H1 (cell line): ENCODE results near the gene DIO3. TPM values are rescaled to one million over a fixed set of nuclear protein-coding genes. Genes with fewer than 3 reads are reported as not detected.

Experiments used
- CTCF ChIA-PET: fragments of 300-600 bp; sonication (Branson Sonifier 250); formaldehyde crosslinking; loops from one replicate; lab custom pipeline; 2021; ENCODE audit not compliant: partially characterized antibody; lab: Charles Lee
- POLR2A ChIA-PET: fragments of 300-600 bp; sonication (Branson Sonifier 250); formaldehyde crosslinking; loops from one replicate; lab custom pipeline; 2021; ENCODE audit warnings: inconsistent platforms; ENCODE audit not compliant: partially characterized antibody; lab: Charles Lee
- DNase-seq, 2 experiments: peaks; one replicate each; pipeline versions ENCODE4 v3.0.0 to v3.0.0-alpha.2; 2010 to 2022; ENCODE audit warnings: low spot score in 2 of 2, low read depth in 1 of 2, mixed read lengths in 1 of 2
- FAIRE-seq: peaks from 2 replicates; lab custom pipeline; 2011; peaks lifted over from hg19 to GRCh38; lab: Jason Lieb, UNC
- H2AFZ ChIP-seq: 2 replicates; pipeline ENCODE4 v1.8.1; 2012; ENCODE audit warnings: low read length, inconsistent platforms
- H2AK5ac ChIP-seq: 2 replicates; pipeline ENCODE4 v1.6.1; 2013; ENCODE audit warnings: low read depth, low read length
- H2BK120ac ChIP-seq: replicated peaks from 2 replicates; pipeline ENCODE3; 2013; ENCODE audit warnings: low read depth, low read length, inconsistent platforms
- H2BK12ac ChIP-seq: 2 replicates; pipeline ENCODE4 v1.6.1; 2013; ENCODE audit warnings: low read depth, low read length
- H2BK15ac ChIP-seq: 2 replicates; pipeline ENCODE4 v1.6.1; 2013; ENCODE audit warnings: low read length
- H2BK20ac ChIP-seq: 2 replicates; pipeline ENCODE4 v1.6.1; 2013; ENCODE audit warnings: low read length
- H2BK5ac ChIP-seq: 2 replicates; pipeline ENCODE4 v1.6.1; 2013; ENCODE audit warnings: low read depth, low read length
- H3K14ac ChIP-seq: 2 replicates; pipeline ENCODE4 v1.6.1; 2013; ENCODE audit warnings: inconsistent platforms; ENCODE audit not compliant: insufficient read length
- H3K18ac ChIP-seq: 2 replicates; pipeline ENCODE4 v1.6.1; 2013; ENCODE audit warnings: low read length; ENCODE audit errors: extremely low read depth
- H3K23ac ChIP-seq: 2 replicates; pipeline ENCODE4 v1.6.1; 2013; ENCODE audit warnings: inconsistent platforms; ENCODE audit not compliant: insufficient read length
- H3K23me2 ChIP-seq: 2 replicates; pipeline ENCODE4 v1.6.1; 2013; ENCODE audit warnings: low read depth, low read length
- H3K27ac ChIP-seq: 2 replicates; pipeline ENCODE4 v1.6.1; 2011; ENCODE audit warnings: low read depth, low read length, inconsistent platforms
- H3K27me3 ChIP-seq, 4 experiments: replicated peaks in 1 of 4; 1 replicate in 1 of 4; 2 replicates in 3 of 4; pipeline versions ENCODE4 v1.6.1 to v1.8.1; 2011 to 2013; ENCODE audit warnings: low read length in 3 of 4, mild to moderate bottlenecking in 3 of 4, inconsistent platforms in 2 of 4, mixed read lengths in 2 of 4, moderate library complexity in 1 of 4; ENCODE audit not compliant: control insufficient read depth in 3 of 4, insufficient read depth in 3 of 4; ENCODE audit errors: extremely low read depth in 1 of 4
- H3K36me3 ChIP-seq, 4 experiments: 2 replicates each; pipeline versions ENCODE4 v1.6.1 to v1.8.1; 2011 to 2013; ENCODE audit warnings: mild to moderate bottlenecking in 4 of 4, low read length in 3 of 4, moderate library complexity in 2 of 4, control low read depth in 1 of 4, inconsistent platforms in 1 of 4; ENCODE audit not compliant: insufficient read depth in 4 of 4, control insufficient read depth in 2 of 4
- H3K4ac ChIP-seq: replicated peaks from 2 replicates; pipeline ENCODE3; 2013; ENCODE audit warnings: low read length, low read depth, mixed read lengths, inconsistent platforms; ENCODE audit not compliant: insufficient read length
- H3K4me1 ChIP-seq, 4 experiments: replicated peaks in 1 of 4; 1 replicate in 1 of 4; 2 replicates in 3 of 4; pipeline versions ENCODE4 v1.6.1 to v1.8.1; 2011 to 2013; ENCODE audit warnings: low read length in 3 of 4, inconsistent platforms in 2 of 4, mixed read lengths in 1 of 4; ENCODE audit not compliant: insufficient read depth in 4 of 4, control insufficient read depth in 3 of 4
- H3K4me2 ChIP-seq, 2 experiments: 2 replicates each; pipeline versions ENCODE4 v1.6.1 to v1.8.1; 2011 to 2013; ENCODE audit warnings: low read depth in 2 of 2, low read length in 2 of 2, control low read depth in 1 of 2, inconsistent platforms in 1 of 2, mild to moderate bottlenecking in 1 of 2; ENCODE audit not compliant: insufficient read depth in 1 of 2
- H3K4me3 ChIP-seq, 4 experiments: fragments of 200-600, 300-600 bp in 1 of 4; sonication (generic), shearing (Covaris generic), sonication (Bioruptor Twin) in 1 of 4; 2 replicates each; pipeline versions ENCODE4 v1.5.1 to v1.8.1; 2011 to 2016; ENCODE audit warnings: low read length in 4 of 4, low read depth in 3 of 4, control low read depth in 2 of 4, inconsistent platforms in 2 of 4, mild to moderate bottlenecking in 2 of 4, mixed read lengths in 1 of 4, moderate library complexity in 1 of 4; ENCODE audit not compliant: insufficient read depth in 2 of 4; ENCODE audit errors: extremely low read depth in 1 of 4
- H3K56ac ChIP-seq: replicated peaks from 2 replicates; pipeline ENCODE3; 2013; ENCODE audit warnings: low read depth, mild to moderate bottlenecking, mixed read lengths, low read length, inconsistent platforms; ENCODE audit not compliant: insufficient read length
- H3K79me1 ChIP-seq: 2 replicates; pipeline ENCODE4 v1.6.1; 2013; ENCODE audit warnings: low read depth, low read length, control low read depth
- H3K79me2 ChIP-seq, 2 experiments: 2 replicates each; pipeline versions ENCODE4 v1.6.1 to v1.8.1; 2012 to 2013; ENCODE audit warnings: low read length in 2 of 2, mild to moderate bottlenecking in 2 of 2, inconsistent platforms in 1 of 2; ENCODE audit not compliant: insufficient read depth in 2 of 2, control insufficient read depth in 1 of 2
- H3K9ac ChIP-seq, 4 experiments: replicated peaks in 1 of 4; 1 replicate in 1 of 4; 2 replicates in 3 of 4; pipeline versions ENCODE4 v1.6.1 to v1.8.1; 2011 to 2013; ENCODE audit warnings: low read depth in 3 of 4, low read length in 3 of 4, control low read depth in 2 of 4, mild to moderate bottlenecking in 2 of 4, moderate library complexity in 2 of 4, inconsistent platforms in 1 of 4; ENCODE audit errors: extremely low read depth in 1 of 4
- H3K9me3 ChIP-seq, 2 experiments: 2 replicates each; pipeline versions ENCODE4 v1.6.1 to v1.8.1; 2012 to 2013; ENCODE audit warnings: mild to moderate bottlenecking in 2 of 2, moderate library complexity in 2 of 2, control low read depth in 1 of 2, inconsistent platforms in 1 of 2, low read depth in 1 of 2, low read length in 1 of 2, mixed read lengths in 1 of 2; ENCODE audit not compliant: insufficient read depth in 2 of 2
- H4K20me1 ChIP-seq, 2 experiments: replicated peaks in 1 of 2; 2 replicates each; pipeline versions ENCODE3 to v1.8.1; 2011 to 2013; ENCODE audit warnings: inconsistent platforms in 2 of 2, low read length in 2 of 2, mild to moderate bottlenecking in 1 of 2; ENCODE audit not compliant: insufficient read depth in 2 of 2, control insufficient read depth in 1 of 2
- H4K5ac ChIP-seq: 2 replicates; pipeline ENCODE4 v1.6.1; 2013; ENCODE audit warnings: low read length, low read depth, mixed read lengths, inconsistent platforms; ENCODE audit not compliant: insufficient read length
- H4K8ac ChIP-seq: 2 replicates; pipeline ENCODE4 v1.8.0; 2013; ENCODE audit warnings: mild to moderate bottlenecking, moderate library complexity, low read length, inconsistent platforms; ENCODE audit not compliant: insufficient read depth; ENCODE audit errors: extremely low read depth
- H4K91ac ChIP-seq: replicated peaks from 2 replicates; pipeline ENCODE3; 2013; ENCODE audit warnings: low read length, mixed read lengths, inconsistent platforms; ENCODE audit not compliant: insufficient read length
- BCL11A ChIP-seq, 2 experiments: IDR thresholded peaks; one replicate each; pipeline ENCODE4 v1.6.1; 2011; ENCODE audit warnings: low read depth in 2 of 2, low read length in 2 of 2, mild to moderate bottlenecking in 2 of 2
- JUN ChIP-seq: IDR thresholded peaks from 2 replicates; pipeline ENCODE4 v1.6.1; 2011; ENCODE audit warnings: low read depth, mild to moderate bottlenecking, improper control_type of control experiment, low read length
- KDM5A ChIP-seq: fragments of 200-600 bp; IDR thresholded peaks from 2 replicates; pipeline ENCODE4 v1.7.1; 2012; ENCODE audit warnings: mild to moderate bottlenecking, low read length, inconsistent platforms, mixed read lengths
- MAFK ChIP-seq: IDR thresholded peaks from 2 replicates; pipeline ENCODE4 v1.6.1; 2012; ENCODE audit warnings: low read depth, mild to moderate bottlenecking, improper control_type of control experiment, low read length
- MAX ChIP-seq: IDR thresholded peaks from 2 replicates; pipeline ENCODE4 v1.6.1; 2012; ENCODE audit warnings: inconsistent platforms
- NANOG ChIP-seq: IDR thresholded peaks from 2 replicates; pipeline ENCODE4 v1.6.1; 2011; ENCODE audit warnings: low read length, low read depth, mild to moderate bottlenecking, inconsistent platforms; ENCODE audit not compliant: insufficient read depth, poor library complexity, severe bottlenecking
- RFX5 ChIP-seq: IDR thresholded peaks from 2 replicates; pipeline ENCODE4 v1.6.1; 2011; ENCODE audit warnings: low read depth, low read length, improper control_type of control experiment, borderline replicate concordance
- RNF2 ChIP-seq: fragments of 200-900, 300-1000 bp; sonication (generic); IDR thresholded peaks from 2 replicates; pipeline ENCODE4 v1.7.1; 2016; ENCODE audit warnings: borderline replicate concordance, low read depth, mild to moderate bottlenecking, antibody characterized with exemption, low read length; ENCODE audit not compliant: poor library complexity, severe bottlenecking; ENCODE audit errors: missing control alignments
- SP2 ChIP-seq: IDR thresholded peaks from 2 replicates; pipeline ENCODE4 v1.6.1; 2012; ENCODE audit warnings: mild to moderate bottlenecking, low read length, inconsistent platforms
- SRF ChIP-seq: IDR thresholded peaks from 2 replicates; pipeline ENCODE4 v1.6.1; 2011; ENCODE audit warnings: mild to moderate bottlenecking, low read depth, low read length, moderate library complexity
- TAF1 ChIP-seq: IDR thresholded peaks from 2 replicates; pipeline ENCODE4 v1.6.1; 2011; ENCODE audit warnings: mild to moderate bottlenecking, low read depth, low read length
- TBP ChIP-seq: IDR thresholded peaks from 2 replicates; pipeline ENCODE4 v1.6.1; 2011; ENCODE audit warnings: low read depth, low read length, improper control_type of control experiment
- WGBS, 2 experiments: shearing (Covaris generic) in 1 of 2; methylation state at CpG; one replicate each; pipeline versions ENCODE4 v1.1.6 to v1.1.7; 2013 to 2015; ENCODE audit warnings: low lambda C conversion rate in 2 of 2, mixed read lengths in 2 of 2, inconsistent platforms in 1 of 2, low coverage in 1 of 2, missing lambda C conversion rate in 1 of 2; ENCODE audit not compliant: insufficient replicate concordance in 2 of 2, insufficient coverage in 1 of 2, insufficient read length in 1 of 2; ENCODE audit errors: extremely low coverage in 1 of 2, missing lambda C conversion rate in 1 of 2; 5-methylcytosine and 5-hydroxymethylcytosine counted together
- polyA plus RNA-seq, 7 experiments: library from polyadenylated mRNA; depleted of rRNA in 3 of 7; stranded (reverse) in 5 of 7; unstranded in 2 of 7; fragments of >200 nt in 5 of 7; fragments of 200-250 nt in 2 of 7; gene quantifications; 1 replicate in 5 of 7; 2 replicates in 1 of 7; 4 replicates in 1 of 7; pipeline versions ENCODE4 v1.2.1 to v1.2.3, GENCODE V29; 2011 to 2013; ENCODE audit warnings: missing spikeins in 2 of 7, mixed read lengths in 2 of 7
- total RNA-seq: library from RNA; stranded (reverse); fragmentation: NEBNext Ultra II Directional; extraction: Animal tissue kit (Norgen Biotek cat#: 25700); gene quantifications from 2 replicates; pipeline ENCODE4 v1.2.1, GENCODE V29; 2021

The DIO3 gene
- total and polyA plus RNA-seq, 2 of the 8 experiments (the other 6 are each of a cell fraction or from before 2014, with no cell fraction given), result 0.17 to 0.19 TPM

- FAIRE-seq (no peak), DNase-seq (no peak)
- Histone ChIP-seq H2BK15ac (no peak overlapping the region), H3K4me3 (peak overlapping the region in 1 of 4 experiments; percentile 65; a peak in 2 of 8 replicates), H3K9ac (no peak overlapping the region), H3K27me3 (peaks cover 89 to 95% (median 94%) of the 10 kb centered on the region in 4 experiments), H3K23ac (no peak overlapping the region), H3K4me2 (peak overlapping the region; percentile 42 to 75), H2BK20ac (no peak overlapping the region), H3K14ac (no peak overlapping the region), H2AFZ (no peak overlapping the region), H4K5ac (no peak overlapping the region), H3K9me3 (peaks cover 9 to 14% of the 10 kb centered on the region in 2 experiments; a peak in 3 of 4 replicates), H4K20me1 (peaks cover 12 to 21% of the 10 kb centered on the region in 2 experiments), H3K36me3 (peaks cover 0 to 14% (median 0%) of the 10 kb centered on the region in 4 experiments; a peak in 1 of 8 replicates), H2BK120ac (no peak overlapping the region), H2BK5ac (no peak overlapping the region), H3K4ac (no peak overlapping the region), H2BK12ac (no peak overlapping the region), H3K18ac (no peak overlapping the region), H4K91ac (no peak overlapping the region), H3K79me2 (no peaks in the 10 kb centered on the region), H3K4me1 (peaks cover 0 to 16% (median 9%) of the 10 kb centered on the region in 4 experiments; a peak in 6 of 7 replicates), H4K8ac (peak overlapping the region; percentile 9; the same call in 1 of the 2 replicates), H3K56ac (no peak overlapping the region), H2AK5ac (no peak overlapping the region), H3K79me1 (no peaks in the 10 kb centered on the region), H3K23me2 (peaks cover 21% of the 10 kb centered on the region; the same call in 1 of the 2 replicates), H3K27ac (no peak overlapping the region)
- TF ChIP-seq RNF2 (no peak), TAF1 (no peak), KDM5A (no peak), JUN (no peak), NANOG (no peak), RFX5 (no peak), BCL11A (IDR thresholded peaks at IDR 0.05; ENCODE audit: low read depth in 2 of 2, low read length in 2 of 2) (no peak), SP2 (no peak), MAFK (no peak), SRF (no peak), MAX (no peak), TBP (no peak)
- WGBS, 2 experiments, result 13% methylated on average over 17 of the region's 23 CpGs; no CpG with 5 or more reads in 1 of the 2 experiments
- POLR2A ChIA-PET, result interaction anchor here (1.1 to 1.2 kb wide), 2 partner anchors 14 to 65 kb away, joined by 3 to 4 read pairs; no protein-coding TSS in a partner anchor
- CTCF ChIA-PET, result interaction anchor here (1.0 to 1.5 kb wide), 3 partner anchors 27 to 102 kb away, joined by 3 to 4 read pairs (median 4); no protein-coding TSS in a partner anchor
These were observed 1.5 kb downstream of the DIO3 start for GRCh38 chr14:101562659-101563351.
